ENCODE data around the gene APPL1.

The APPL1 gene

GRCh38 chr3:57227204-57227929 lies at the start of gene APPL1:
Gene APPL1 (plus strand): TSS chr3:57227729. CDS start chr3:57227884, 155 bp downstream.
- FAIRE-seq, result peak; percentile 85
- peak; percentile 87 for DNase-seq (ENCODE audit: insufficient read length, low spot score)

- DNase-seq (ENCODE audit: insufficient read length, low spot score), result no peak
- FAIRE-seq, result no peak
These were observed 47.7 kb upstream of the APPL1 start for GRCh38 chr3:57179580-57180410.

GRCh38 chr3:57184526-57184925 lies 43.0 kb upstream of the APPL1 start:
- no peak for FAIRE-seq
- no peak for DNase-seq (ENCODE audit: insufficient read length, low spot score)

- DNase-seq (ENCODE audit: insufficient read length, low spot score), result no peak
- FAIRE-seq, result no peak
These were observed 35.5 kb upstream of the APPL1 start for GRCh38 chr3:57192028-57192427.

- FAIRE-seq, result no peak
- DNase-seq (ENCODE audit: insufficient read length, low spot score), result no peak
These were observed 32.9 kb upstream of the APPL1 start for GRCh38 chr3:57194641-57195040.

- DNase-seq (ENCODE audit: insufficient read length, low spot score) (no peak), FAIRE-seq (no peak)
These were observed 27.6 kb upstream of the APPL1 start, which contains the start of gene HESX1 for GRCh38 chr3:57199895-57200297. Gene HESX1 (minus strand): TSS chr3:57199978. CDS start chr3:57199918, 60 bp downstream.

GRCh38 chr3:57206423-57206822 lies 21.1 kb upstream of the APPL1 start:
- FAIRE-seq (peak; percentile 81), DNase-seq (ENCODE audit: insufficient read length, low spot score) (no peak)

- FAIRE-seq (no peak), DNase-seq (ENCODE audit: insufficient read length, low spot score) (no peak)
These were observed 5.6 kb upstream of the APPL1 start for GRCh38 chr3:57221883-57222282.

- DNase-seq (ENCODE audit: insufficient read length, low spot score), result no peak
- FAIRE-seq, result peak; percentile 42
These were observed 2.7 kb upstream of the APPL1 start for GRCh38 chr3:57224856-57225255.

GRCh38 chr3:57226176-57226575 lies 1.4 kb upstream of the APPL1 start:
- DNase-seq (ENCODE audit: insufficient read length, low spot score) (no peak), FAIRE-seq (peak; percentile 64)

GRCh38 chr3:57227930-57228751 lies 612 bp downstream of the APPL1 start:
- FAIRE-seq, result peak; percentile 84
- DNase-seq (ENCODE audit: insufficient read length, low spot score), result peak; percentile 26

- DNase-seq (ENCODE audit: insufficient read length, low spot score), result no peak
- FAIRE-seq, result no peak
These were observed 2.5 kb downstream of the APPL1 start for GRCh38 chr3:57230006-57230405.

GRCh38 chr3:57233799-57234198 lies 6.3 kb downstream of the APPL1 start:
- FAIRE-seq, result no peak

GRCh38 chr3:57234613-57235575 lies 7.4 kb downstream of the APPL1 start:
- DNase-seq (ENCODE audit: insufficient read length, low spot score) (no peak), FAIRE-seq (no peak)

More at GRCh38 chr3:57233799-57234198, 6.3 kb downstream of the APPL1 start:
- no peak for DNase-seq (ENCODE audit: insufficient read length, low spot score)

- FAIRE-seq, result no peak
- no peak for DNase-seq (ENCODE audit: insufficient read length, low spot score)
These were observed 17.4 kb downstream of the APPL1 start for GRCh38 chr3:57244946-57245345.

- peak; percentile 14 for FAIRE-seq
- DNase-seq (ENCODE audit: insufficient read length, low spot score), result no peak
These were observed 24.9 kb downstream of the APPL1 start for GRCh38 chr3:57252404-57252803.

GRCh38 chr3:57256844-57257243 lies 29.3 kb downstream of the APPL1 start:
- DNase-seq (ENCODE audit: insufficient read length, low spot score) (no peak), FAIRE-seq (no peak)

GRCh38 chr3:57257678-57258077 lies 30.1 kb downstream of the APPL1 start:
- no peak for DNase-seq (ENCODE audit: insufficient read length, low spot score)
- FAIRE-seq, result no peak

GRCh38 chr3:57261119-57261518 lies 33.6 kb downstream of the APPL1 start:
- FAIRE-seq, result no peak
- DNase-seq (ENCODE audit: insufficient read length, low spot score), result no peak

GRCh38 chr3:57261929-57262328 lies 34.4 kb downstream of the APPL1 start:
- DNase-seq (ENCODE audit: insufficient read length, low spot score), result no peak
- no peak for FAIRE-seq

All from GM19239 (cell line).